HPDE6-E6E7 (cell line): ENCODE results near the gene CHST8.
"Not testable (repeated sequence)": the region's sequence is repeated elsewhere in the genome, so short reads cannot be mapped to it uniquely, and the experiment has no call there.

Experiments
- DNase-seq: peaks from one replicate; pipeline ENCODE4 v3.0.0; 2011; ENCODE audit warnings: missing footprints; ENCODE audit errors: extremely low spot score

Gene CHST8

GRCh38 chr19:33621811-33622504 is at the start of gene CHST8:
Gene CHST8 (plus strand): TSS chr19:33621953. CDS start chr19:33689262, 67,309 bp downstream.
- DNase-seq = peak; percentile 10

- no peak for DNase-seq
These were observed 48.8 kb upstream of the CHST8 start for GRCh38 chr19:33572929-33573328.

- DNase-seq = no peak
These were observed 46.9 kb upstream of the CHST8 start for GRCh38 chr19:33574824-33575223.

- no peak for DNase-seq
These were observed 43.1 kb upstream of the CHST8 start for GRCh38 chr19:33578697-33579096.

- no peak for DNase-seq
These were observed 41.6 kb upstream of the CHST8 start for GRCh38 chr19:33580026-33580644.

GRCh38 chr19:33580645-33581037 is 41.1 kb upstream of the CHST8 start:
- DNase-seq = no peak

- DNase-seq = no peak
These were observed 38.8 kb upstream of the CHST8 start for GRCh38 chr19:33582914-33583313.

GRCh38 chr19:33587150-33587549 is 34.6 kb upstream of the CHST8 start:
- DNase-seq = no peak

GRCh38 chr19:33590224-33590623 is 31.5 kb upstream of the CHST8 start:
- DNase-seq = no peak

- no peak for DNase-seq
These were observed 26.0 kb upstream of the CHST8 start for GRCh38 chr19:33595783-33596182.

GRCh38 chr19:33601583-33601982 is 20.2 kb upstream of the CHST8 start:
- DNase-seq = no peak

- no peak for DNase-seq
These were observed 19.1 kb upstream of the CHST8 start for GRCh38 chr19:33602576-33603204.

- DNase-seq = no peak
These were observed 18.4 kb upstream of the CHST8 start for GRCh38 chr19:33603377-33603776.

GRCh38 chr19:33604651-33605050 is 17.1 kb upstream of the CHST8 start:
- no peak for DNase-seq

- not testable (repeated sequence) for DNase-seq
These were observed 15.9 kb upstream of the CHST8 start for GRCh38 chr19:33605803-33606295.

GRCh38 chr19:33606556-33606955 is 15.2 kb upstream of the CHST8 start:
- DNase-seq = no peak

GRCh38 chr19:33609353-33609752 is 12.4 kb upstream of the CHST8 start:
- DNase-seq = no peak

- DNase-seq = no peak
These were observed 11.2 kb upstream of the CHST8 start for GRCh38 chr19:33610588-33610987.

- no peak for DNase-seq
These were observed 8.7 kb upstream of the CHST8 start for GRCh38 chr19:33612928-33613619.

GRCh38 chr19:33613620-33614000 is 8.1 kb upstream of the CHST8 start:
- DNase-seq = no peak

- no peak for DNase-seq
These were observed 5.4 kb upstream of the CHST8 start for GRCh38 chr19:33616346-33616745.

- no peak for DNase-seq
These were observed 4.9 kb upstream of the CHST8 start for GRCh38 chr19:33616857-33617256.
